Measurements from ENCODE around the gene MRGPRE.

MRGPRE gene

GRCh38 chr11:3200388-3201111 lies 31.7 kb downstream of the MRGPRE start:
- in situ Hi-C loops (cut with HindIII; ENCODE audit: low pct_ligation_motif_present, low pct_unique_long_range_greater_than_20kb, low sequenced_read_pairs) = no loop called here
- DNase-seq = no peak

GRCh38 chr11:3199537-3200295 lies 32.5 kb downstream of the MRGPRE start:
- in situ Hi-C loops (cut with HindIII; ENCODE audit: low pct_ligation_motif_present, low pct_unique_long_range_greater_than_20kb, low sequenced_read_pairs) = no loop called here
- DNase-seq = no peak

- DNase-seq = no peak
- in situ Hi-C loops (cut with HindIII; ENCODE audit: low pct_ligation_motif_present, low pct_unique_long_range_greater_than_20kb, low sequenced_read_pairs) = no loop called here
Measured at GRCh38 chr11:3198815-3199214, 33.4 kb downstream of the MRGPRE start.

DNA sequence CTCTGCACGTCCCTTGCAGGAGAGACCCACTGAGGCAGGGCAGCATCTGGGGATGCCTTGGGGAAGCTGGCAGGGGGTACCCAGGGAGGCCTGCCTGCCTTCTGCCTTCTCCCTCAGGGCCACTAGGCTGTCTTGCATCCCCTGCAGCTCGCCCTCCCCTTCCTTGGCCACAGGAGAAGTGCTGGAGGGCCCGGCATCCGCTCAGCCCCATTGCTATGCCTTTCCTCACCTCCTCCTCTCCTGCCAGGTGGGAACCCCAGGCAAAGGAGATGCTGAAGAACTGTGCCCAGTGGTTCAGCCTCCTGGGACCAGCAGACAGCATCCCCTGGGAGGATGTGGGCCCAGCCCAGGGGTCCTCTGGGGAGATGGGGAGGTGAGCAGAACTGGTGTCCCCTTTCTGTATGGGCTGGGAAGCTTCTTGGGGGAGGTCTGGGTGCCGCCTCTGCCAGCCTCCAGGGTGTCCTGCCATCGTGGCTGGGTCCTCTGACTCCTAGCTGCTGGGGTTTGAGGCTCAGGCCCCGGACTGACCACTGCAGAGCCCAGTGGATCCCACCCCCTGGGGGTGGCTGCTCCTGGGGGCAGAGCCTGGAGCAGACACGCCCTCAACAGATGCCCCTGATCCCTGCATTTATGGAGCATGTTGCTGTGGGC lies 34.2 kb downstream of the MRGPRE start:
- no peak for DNase-seq
- in situ Hi-C loops (cut with HindIII; ENCODE audit: low pct_ligation_motif_present, low pct_unique_long_range_greater_than_20kb, low sequenced_read_pairs) = no loop called here

DNA sequence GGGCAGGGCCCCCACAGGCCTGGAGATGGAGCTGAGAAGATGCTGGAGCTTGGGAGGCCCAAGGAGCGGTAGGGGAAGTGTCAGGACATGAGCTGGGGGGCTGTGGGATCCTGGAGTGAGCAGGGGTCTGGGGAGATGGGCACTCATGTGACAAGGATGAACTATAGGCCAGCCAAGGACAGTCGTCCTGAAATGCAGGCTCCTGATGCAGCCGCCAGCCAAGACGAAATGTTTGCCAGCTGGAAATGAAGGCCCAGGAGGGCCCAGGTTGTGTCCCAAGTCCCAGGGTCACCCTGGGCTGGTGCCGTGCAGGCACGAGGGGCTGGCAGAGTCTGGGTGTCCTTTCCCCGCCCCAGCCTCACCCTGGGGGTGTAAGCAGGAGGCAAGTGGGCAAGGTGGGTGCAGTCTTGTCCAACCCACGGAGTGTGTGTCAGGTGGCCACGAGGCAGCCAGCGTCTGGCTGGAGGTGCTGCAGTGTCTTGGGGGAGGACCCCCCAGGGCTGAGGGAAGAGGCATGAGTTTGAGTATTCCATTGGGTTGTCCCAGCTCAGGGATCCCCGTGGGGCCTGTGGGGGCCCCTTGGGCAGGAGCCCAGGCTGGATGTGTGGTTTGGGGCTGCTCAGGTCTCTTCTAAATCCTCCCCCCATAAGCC lies 35.0 kb downstream of the MRGPRE start:
- in situ Hi-C loops (cut with HindIII; ENCODE audit: low pct_ligation_motif_present, low pct_unique_long_range_greater_than_20kb, low sequenced_read_pairs) = no loop called here
- DNase-seq = no peak

DNA sequence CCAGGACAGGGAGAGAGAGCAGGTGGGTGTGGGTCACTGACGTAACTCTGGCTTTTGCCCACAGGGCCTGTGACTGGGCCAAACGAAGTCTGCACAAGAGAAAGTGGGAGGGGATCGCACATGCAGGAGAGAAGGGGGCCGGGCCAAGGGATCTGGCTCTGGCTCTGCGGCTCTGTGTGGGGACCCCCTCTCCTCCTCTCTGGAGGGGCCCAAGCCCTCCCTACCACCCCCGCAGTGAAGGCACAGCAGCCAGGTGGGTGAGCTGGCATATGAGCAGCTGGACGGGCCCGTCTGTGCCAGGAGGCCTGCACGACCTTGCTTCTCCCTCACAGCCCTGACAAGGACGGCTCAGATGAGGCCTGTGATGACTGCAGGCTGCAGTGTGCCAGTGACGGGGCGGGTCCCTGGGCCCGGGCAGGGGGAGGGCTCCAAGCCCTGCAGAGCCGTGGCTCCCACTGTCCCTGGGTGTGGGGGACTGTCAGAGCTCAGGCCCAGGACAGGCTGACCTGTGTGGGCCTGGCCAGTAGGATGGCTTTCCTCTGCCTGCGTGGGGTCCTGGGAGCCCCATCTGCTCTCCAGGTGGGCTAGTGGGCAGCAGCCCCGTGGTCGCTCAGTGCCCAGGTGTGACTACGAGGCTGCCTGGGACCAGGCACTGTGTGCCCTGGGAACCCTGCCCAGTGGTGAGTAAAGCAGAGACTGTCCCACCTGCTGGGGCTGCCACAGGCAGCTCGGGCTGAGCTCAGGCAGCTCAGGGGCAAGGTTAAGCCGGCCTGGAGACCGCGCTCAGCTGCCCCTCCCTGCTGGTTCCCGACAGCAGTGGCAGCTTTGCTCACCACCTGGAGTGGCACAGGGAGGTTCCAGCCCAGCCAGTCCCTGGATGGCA lies 35.8 kb downstream of the MRGPRE start:
- in situ Hi-C loops (cut with HindIII; ENCODE audit: low pct_ligation_motif_present, low pct_unique_long_range_greater_than_20kb, low sequenced_read_pairs) = no loop called here
- no peak for DNase-seq

- in situ Hi-C loops (cut with HindIII; ENCODE audit: low pct_ligation_motif_present, low pct_unique_long_range_greater_than_20kb, low sequenced_read_pairs) = no loop called here
- DNase-seq = peak; percentile 19
Measured at GRCh38 chr11:3195251-3196160, 36.7 kb downstream of the MRGPRE start.

GRCh38 chr11:3194016-3194816 lies 38.0 kb downstream of the MRGPRE start:
- DNase-seq = no peak
- in situ Hi-C loops (cut with HindIII; ENCODE audit: low pct_ligation_motif_present, low pct_unique_long_range_greater_than_20kb, low sequenced_read_pairs) = no loop called here

- DNase-seq = no peak
- in situ Hi-C loops (cut with HindIII; ENCODE audit: low pct_ligation_motif_present, low pct_unique_long_range_greater_than_20kb, low sequenced_read_pairs) = no loop called here
Measured at GRCh38 chr11:3193373-3194015, 38.7 kb downstream of the MRGPRE start.

DNA sequence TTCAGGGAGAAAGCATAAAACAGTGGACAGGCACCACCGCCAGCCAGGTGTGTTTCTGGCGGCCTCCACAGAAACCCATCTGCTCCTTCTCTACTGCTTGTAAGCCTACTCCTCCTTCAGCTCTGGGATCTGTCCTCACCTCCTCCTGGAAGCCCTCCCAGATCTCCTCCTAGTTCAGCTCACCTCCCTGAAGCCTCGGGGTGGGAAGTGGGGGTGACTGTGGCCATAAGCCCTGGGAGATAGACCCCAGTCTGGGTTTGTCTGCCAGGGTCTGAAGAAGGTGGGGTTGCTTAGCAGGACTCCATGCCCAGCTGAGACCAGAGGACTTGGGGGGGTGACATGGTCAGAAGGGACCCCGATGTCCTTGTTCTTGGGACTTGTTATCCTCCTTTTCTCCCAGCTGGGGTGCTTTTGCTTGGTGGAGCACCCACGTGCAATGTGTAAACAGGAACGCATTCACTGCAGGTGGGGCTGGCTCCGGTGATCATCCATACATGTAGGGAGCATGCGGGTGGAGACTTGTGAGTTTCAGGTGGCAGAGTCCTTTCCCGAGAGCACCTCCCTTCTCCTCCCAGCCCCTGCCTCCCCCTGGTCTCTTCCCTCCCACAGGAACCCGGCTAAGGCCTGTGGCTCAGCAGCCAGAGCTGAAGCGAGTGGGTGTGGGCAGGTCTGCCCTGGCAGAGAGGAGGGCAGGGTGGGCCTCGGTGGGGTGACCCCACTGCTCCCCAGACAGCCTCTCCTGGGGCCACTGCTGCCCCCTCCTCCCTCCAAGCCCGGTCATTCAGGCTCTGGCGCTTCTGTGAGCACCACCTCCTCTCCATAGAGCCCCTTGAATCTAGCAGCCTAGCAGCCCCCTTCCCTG lies 39.5 kb downstream of the MRGPRE start:
- in situ Hi-C loops (cut with HindIII; ENCODE audit: low pct_ligation_motif_present, low pct_unique_long_range_greater_than_20kb, low sequenced_read_pairs) = no loop called here
- no peak for DNase-seq

DNA sequence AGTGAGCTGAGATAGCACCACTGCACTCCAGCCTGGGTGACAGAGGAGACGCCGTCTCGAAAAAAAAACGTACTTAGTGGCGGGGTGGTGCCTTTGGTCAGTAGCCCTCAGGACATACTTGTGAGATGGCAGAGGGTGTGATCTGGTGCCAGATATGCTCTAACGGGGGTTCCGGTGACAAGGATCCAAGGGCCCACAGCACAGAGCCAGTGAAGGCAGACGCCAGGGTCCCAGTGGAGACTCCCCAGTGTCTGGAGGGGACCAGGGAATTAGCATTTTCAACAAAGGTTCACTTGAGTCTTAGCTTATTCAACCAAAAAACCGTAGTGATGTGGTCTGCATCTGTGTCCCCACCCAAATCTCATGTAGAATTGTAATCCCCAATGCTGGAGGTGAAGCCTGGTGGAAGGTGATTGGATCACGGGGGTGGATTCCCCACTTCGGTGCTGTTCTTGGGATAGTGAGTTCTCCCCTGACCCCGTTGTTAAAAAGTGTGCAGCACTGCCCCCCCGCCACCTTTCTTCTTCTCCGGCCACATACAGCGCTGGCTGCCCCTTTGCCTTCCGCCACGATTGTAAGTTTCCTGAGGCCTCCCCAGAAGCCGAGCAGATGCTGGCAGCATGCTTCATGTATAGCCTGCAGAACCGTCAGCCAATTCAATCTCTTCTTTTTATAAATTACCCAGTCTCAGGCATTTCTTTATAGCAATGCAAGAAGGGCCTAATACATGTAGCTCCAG lies 40.5 kb downstream of the MRGPRE start:
- DNase-seq = no peak
- in situ Hi-C loops (cut with HindIII; ENCODE audit: low pct_ligation_motif_present, low pct_unique_long_range_greater_than_20kb, low sequenced_read_pairs) = no loop called here

GRCh38 chr11:3190600-3190999 lies 41.6 kb downstream of the MRGPRE start:
- DNase-seq = no peak
- in situ Hi-C loops (cut with HindIII; ENCODE audit: low pct_ligation_motif_present, low pct_unique_long_range_greater_than_20kb, low sequenced_read_pairs) = no loop called here

DNA sequence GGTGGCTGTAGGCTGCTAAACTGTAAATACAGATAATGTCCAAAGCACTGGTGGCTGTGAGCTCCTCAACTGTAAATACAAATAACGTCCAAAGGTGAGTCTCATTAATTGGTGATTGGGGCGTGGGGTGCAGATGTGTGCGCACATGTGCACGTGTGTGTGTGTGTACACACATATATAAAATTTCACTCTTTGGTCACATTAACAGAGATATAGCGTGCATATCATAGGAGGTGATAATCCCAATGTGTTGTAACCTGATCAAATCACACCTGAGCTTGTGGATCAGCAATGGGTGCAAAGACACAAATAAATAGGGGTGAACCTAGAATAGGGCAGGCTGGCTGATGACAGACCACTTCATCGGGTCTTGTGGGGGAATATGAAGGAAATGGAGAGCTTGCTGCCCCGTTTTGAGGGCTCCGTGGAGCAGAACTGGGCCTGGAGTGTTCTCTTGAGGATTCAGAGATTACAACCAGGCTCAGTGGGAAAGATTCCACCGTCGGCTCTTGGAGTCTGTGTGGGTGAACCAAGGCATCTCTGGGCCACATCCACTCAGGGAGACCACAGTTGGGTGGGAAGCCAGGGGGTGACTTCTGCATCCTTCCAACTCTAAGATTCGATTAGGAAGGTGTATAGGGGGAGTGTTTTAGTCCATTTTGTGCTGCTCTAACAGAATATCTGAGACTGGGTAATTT lies 42.2 kb downstream of the MRGPRE start:
- no peak for DNase-seq
- in situ Hi-C loops (cut with HindIII; ENCODE audit: low pct_ligation_motif_present, low pct_unique_long_range_greater_than_20kb, low sequenced_read_pairs) = no loop called here

DNA sequence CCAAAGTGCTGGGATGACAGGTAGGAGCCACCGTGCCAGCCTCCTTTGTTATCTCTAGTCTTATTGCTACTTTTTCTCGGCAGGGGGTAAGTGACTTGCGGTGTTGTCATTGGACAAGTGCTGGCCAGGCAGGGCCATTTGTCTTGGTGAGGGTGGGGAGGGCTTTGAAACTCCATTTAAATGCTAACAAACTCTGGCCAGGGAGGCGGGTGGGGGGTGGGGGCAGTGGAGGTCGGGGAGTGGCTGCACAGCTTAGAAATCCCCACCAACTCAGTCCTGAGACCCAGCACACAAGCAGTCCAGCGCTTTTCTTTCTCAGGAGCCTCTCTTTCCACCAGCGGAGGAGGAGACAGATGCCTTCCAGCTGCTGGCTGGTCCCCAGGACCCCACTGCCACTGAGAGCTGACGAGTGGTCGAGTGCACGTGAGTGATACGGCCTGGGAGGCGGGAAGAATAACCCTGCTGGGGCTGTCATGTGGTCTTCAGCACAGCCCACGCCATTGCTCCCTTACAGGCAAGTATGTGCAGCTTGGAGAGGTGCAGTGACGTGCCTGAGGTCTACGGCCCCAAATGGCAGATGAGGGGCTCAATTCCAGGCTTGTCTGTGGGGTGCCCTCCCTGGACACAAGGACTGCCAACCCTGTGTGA lies 42.9 kb downstream of the MRGPRE start:
- DNase-seq = no peak
- in situ Hi-C loops (cut with HindIII; ENCODE audit: low pct_ligation_motif_present, low pct_unique_long_range_greater_than_20kb, low sequenced_read_pairs) = no loop called here
